ENCODE measurements around the gene KDM4B. TPM values are rescaled to one million over a fixed set of nuclear protein-coding genes. Genes with fewer than 3 reads are reported as not detected.

The KDM4B gene
- polyA plus RNA-seq, 3 donors: 6.4 to 22.7 (median 12.7) TPM

DNA sequence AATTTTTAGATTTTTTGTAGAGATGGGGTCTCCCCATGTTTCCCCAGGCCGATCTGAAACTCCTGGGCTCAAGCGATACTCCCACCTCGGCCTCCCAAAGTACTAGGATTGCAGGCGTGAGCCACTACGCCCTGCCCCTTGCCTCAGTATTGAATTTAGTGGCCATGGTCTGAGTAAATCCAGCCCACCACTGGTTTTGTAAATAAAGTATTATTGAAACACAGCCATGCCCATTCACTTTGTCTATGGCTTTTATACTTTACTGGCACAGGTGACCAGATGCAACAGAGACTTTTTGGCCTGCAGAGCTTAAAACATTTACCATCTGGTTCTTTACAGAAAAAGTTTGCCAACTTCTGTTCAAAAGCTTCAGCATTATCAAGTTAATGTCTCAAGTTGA is 227.9 kb downstream of the KDM4B start:
- intact Hi-C loops (cut with micrococcal nuclease): no loop called here
- Histone ChIP-seq H3K36me3 (replicated peaks in 1 of 2; ENCODE audit: control insufficient read depth in 1 of 2, insufficient read depth in 2 of 2, low read length in 2 of 2) (no peaks in the 10 kb centered on the region), H3K4me1 (ENCODE audit: control insufficient read depth in 1 of 2, insufficient read depth in 2 of 2, low read length in 2 of 2) (no peaks in the 10 kb centered on the region), H3K4me3 (replicated peaks in 1 of 3; ENCODE audit: low read depth in 2 of 3, low read length in 3 of 3) (no peak overlapping the region), H2AFZ (ENCODE audit: insufficient read depth, low read depth, low read length, poor library complexity, severe bottlenecking) (no peak overlapping the region), H3K79me2 (ENCODE audit: insufficient read depth, low read length) (no peaks in the 10 kb centered on the region), H3K9me3 (replicated peaks in 1 of 2; ENCODE audit: control insufficient read depth in 1 of 2, insufficient read depth in 1 of 2, low read length in 2 of 2) (peaks cover 14 to 17% of the 10 kb centered on the region in 2 donors), H4K20me1 (ENCODE audit: insufficient read depth, low read length) (no peaks in the 10 kb centered on the region), H3K9ac (ENCODE audit: insufficient read depth, low read length, poor library complexity, severe bottlenecking) (no peak overlapping the region), H3K27ac (ENCODE audit: low read depth in 1 of 2, low read length in 2 of 2) (no peak overlapping the region), H3K4me2 (replicated peaks; ENCODE audit: extremely low read depth, low read length, poor library complexity, severe bottlenecking) (no peak overlapping the region), H3K27me3 (ENCODE audit: control insufficient read depth in 2 of 2, insufficient read depth in 2 of 2, low read length in 2 of 2) (no peaks in the 10 kb centered on the region)
- no peak overlapping the region for H3K27ac Mint-ChIP-seq
- WGBS (ENCODE audit: insufficient coverage): 100% methylated on average over 2 of the region's 5 CpGs
- peaks cover 8 to 23% (median 20%) of the 10 kb centered on the region in 7 donors for H3K9me3 Mint-ChIP-seq
- no peaks in the 10 kb centered on the region for H3K36me3 Mint-ChIP-seq
- H3K4me1 Mint-ChIP-seq: no peaks in the 10 kb centered on the region
- no peak for DNase-seq
- TF ChIP-seq, protein P1, sequence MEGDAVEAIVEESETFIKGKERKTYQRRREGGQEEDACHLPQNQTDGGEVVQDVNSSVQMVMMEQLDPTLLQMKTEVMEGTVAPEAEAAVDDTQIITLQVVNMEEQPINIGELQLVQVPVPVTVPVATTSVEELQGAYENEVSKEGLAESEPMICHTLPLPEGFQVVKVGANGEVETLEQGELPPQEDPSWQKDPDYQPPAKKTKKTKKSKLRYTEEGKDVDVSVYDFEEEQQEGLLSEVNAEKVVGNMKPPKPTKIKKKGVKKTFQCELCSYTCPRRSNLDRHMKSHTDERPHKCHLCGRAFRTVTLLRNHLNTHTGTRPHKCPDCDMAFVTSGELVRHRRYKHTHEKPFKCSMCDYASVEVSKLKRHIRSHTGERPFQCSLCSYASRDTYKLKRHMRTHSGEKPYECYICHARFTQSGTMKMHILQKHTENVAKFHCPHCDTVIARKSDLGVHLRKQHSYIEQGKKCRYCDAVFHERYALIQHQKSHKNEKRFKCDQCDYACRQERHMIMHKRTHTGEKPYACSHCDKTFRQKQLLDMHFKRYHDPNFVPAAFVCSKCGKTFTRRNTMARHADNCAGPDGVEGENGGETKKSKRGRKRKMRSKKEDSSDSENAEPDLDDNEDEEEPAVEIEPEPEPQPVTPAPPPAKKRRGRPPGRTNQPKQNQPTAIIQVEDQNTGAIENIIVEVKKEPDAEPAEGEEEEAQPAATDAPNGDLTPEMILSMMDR (IDR thresholded peaks at IDR 0.05): no peak
- peaks cover 3 to 8% (median 6%) of the 10 kb centered on the region in 3 donors for H3K27me3 Mint-ChIP-seq (ENCODE audit: low read depth in 3 of 3)
- H3K4me3 Mint-ChIP-seq: no peak overlapping the region

DNA sequence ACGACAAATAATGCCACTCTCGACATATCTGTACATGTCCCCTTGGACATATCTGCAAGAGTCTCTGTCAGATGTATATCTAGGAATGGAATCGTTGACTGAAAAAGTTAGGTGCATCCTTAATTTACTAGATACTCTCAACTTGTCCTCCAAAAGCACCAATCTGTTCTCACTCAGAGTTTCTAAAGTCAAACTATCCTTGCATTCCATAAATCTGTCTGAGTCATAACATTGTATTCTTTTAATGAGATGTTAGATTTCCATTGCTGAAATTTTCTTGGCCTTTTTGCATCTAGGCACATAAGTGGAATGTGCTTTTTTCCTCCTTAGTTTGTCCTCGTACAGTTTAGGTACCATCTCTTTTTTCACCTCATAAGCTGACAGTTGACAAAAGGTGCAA is 231.9 kb downstream of the KDM4B start:
- DNase-seq: no peak
- Histone ChIP-seq H3K4me3 (replicated peaks in 1 of 3; ENCODE audit: low read depth in 2 of 3, low read length in 3 of 3) (no peak overlapping the region), H3K79me2 (ENCODE audit: insufficient read depth, low read length) (no peaks in the 10 kb centered on the region), H3K27ac (ENCODE audit: low read depth in 1 of 2, low read length in 2 of 2) (no peak overlapping the region), H3K36me3 (replicated peaks in 1 of 2; ENCODE audit: control insufficient read depth in 1 of 2, insufficient read depth in 2 of 2, low read length in 2 of 2) (no peaks in the 10 kb centered on the region), H2AFZ (ENCODE audit: insufficient read depth, low read depth, low read length, poor library complexity, severe bottlenecking) (no peak overlapping the region), H3K4me2 (replicated peaks; ENCODE audit: extremely low read depth, low read length, poor library complexity, severe bottlenecking) (no peak overlapping the region), H3K4me1 (ENCODE audit: control insufficient read depth in 1 of 2, insufficient read depth in 2 of 2, low read length in 2 of 2) (peaks cover 0 to 11% of the 10 kb centered on the region in 2 donors), H4K20me1 (ENCODE audit: insufficient read depth, low read length) (no peaks in the 10 kb centered on the region), H3K9ac (ENCODE audit: insufficient read depth, low read length, poor library complexity, severe bottlenecking) (no peak overlapping the region), H3K27me3 (ENCODE audit: control insufficient read depth in 2 of 2, insufficient read depth in 2 of 2, low read length in 2 of 2) (no peaks in the 10 kb centered on the region), H3K9me3 (replicated peaks in 1 of 2; ENCODE audit: control insufficient read depth in 1 of 2, insufficient read depth in 1 of 2, low read length in 2 of 2) (peaks cover 26 to 32% of the 10 kb centered on the region in 2 donors)
- intact Hi-C loops (cut with micrococcal nuclease): no loop called here
- Mint-ChIP-seq H3K27me3 (ENCODE audit: low read depth in 3 of 3) (peaks cover 2 to 8% (median 3%) of the 10 kb centered on the region in 3 donors), H3K36me3 (no peaks in the 10 kb centered on the region), H3K27ac (no peak overlapping the region), H3K9me3 (peaks cover 10 to 44% (median 35%) of the 10 kb centered on the region in 7 donors), H3K4me3 (no peak overlapping the region), H3K4me1 (peaks cover 8% of the 10 kb centered on the region)
- TF ChIP-seq, protein P1 (IDR thresholded peaks at IDR 0.05): no peak
- WGBS (ENCODE audit: insufficient coverage): 100% methylated on average over 3 of the region's 4 CpGs

All from CD14-positive monocyte (primary cell).